Activated naive CD4-positive, alpha-beta T cell treated with anti-CD3 and anti-CD28 coated beads, Interleukin-2, amount 50 U/mL, for 24 hours (primary cell): Measurements from ENCODE around the gene CASP10.
A peak's percentile ranks its signal among the peaks of the same experiment; 100 is the strongest.

ENCODE experiments used
- H3K27ac Mint-ChIP-seq: one replicate; pipeline ENCODE4 v1.8.0; 2021; ENCODE audit warnings: mild to moderate bottlenecking, mixed read lengths
- H3K27me3 Mint-ChIP-seq: one replicate; pipeline ENCODE4 v1.8.0; 2021; ENCODE audit warnings: mixed read lengths
- H3K36me3 Mint-ChIP-seq: one replicate; pipeline ENCODE4 v1.8.0; 2021; ENCODE audit warnings: mixed read lengths
- H3K4me1 Mint-ChIP-seq: one replicate; pipeline ENCODE4 v1.8.0; 2021; ENCODE audit warnings: mixed read lengths
- H3K4me3 Mint-ChIP-seq: one replicate; pipeline ENCODE4 v1.8.0; 2021; ENCODE audit warnings: mild to moderate bottlenecking, mixed read lengths
- H3K9me3 Mint-ChIP-seq: one replicate; pipeline ENCODE4 v1.8.0; 2021; ENCODE audit warnings: mixed read lengths

Gene CASP10

GRCh38 chr2:201203916-201204654, 21.1 kb downstream of the CASP10 start:
- peaks cover 14% of the 10 kb centered on the region for H3K36me3 Mint-ChIP-seq
- H3K27me3 Mint-ChIP-seq: no peaks in the 10 kb centered on the region

GRCh38 chr2:201204655-201205514, 21.9 kb downstream of the CASP10 start:
- no peak overlapping the region for H3K4me3 Mint-ChIP-seq
- H3K4me1 Mint-ChIP-seq: peaks cover 59% of the 10 kb centered on the region
- no peaks in the 10 kb centered on the region for H3K9me3 Mint-ChIP-seq
- peak overlapping the region; percentile 84 for H3K27ac Mint-ChIP-seq
- peaks cover 17% of the 10 kb centered on the region for H3K36me3 Mint-ChIP-seq
- H3K27me3 Mint-ChIP-seq: no peaks in the 10 kb centered on the region

More at GRCh38 chr2:201203916-201204654, 21.1 kb downstream of the CASP10 start:
- H3K4me1 Mint-ChIP-seq: peaks cover 54% of the 10 kb centered on the region
- no peak overlapping the region for H3K4me3 Mint-ChIP-seq
- H3K27ac Mint-ChIP-seq: no peak overlapping the region
- no peaks in the 10 kb centered on the region for H3K9me3 Mint-ChIP-seq

GRCh38 chr2:201205515-201205849, 22.5 kb downstream of the CASP10 start:
- no peaks in the 10 kb centered on the region for H3K9me3 Mint-ChIP-seq
- peaks cover 13% of the 10 kb centered on the region for H3K36me3 Mint-ChIP-seq
- peaks cover 58% of the 10 kb centered on the region for H3K4me1 Mint-ChIP-seq

GRCh38 chr2:201208563-201209252, 25.8 kb downstream of the CASP10 start:
- peaks cover 14% of the 10 kb centered on the region for H3K36me3 Mint-ChIP-seq
- peaks cover 47% of the 10 kb centered on the region for H3K4me1 Mint-ChIP-seq
- H3K4me3 Mint-ChIP-seq: no peak overlapping the region
- no peaks in the 10 kb centered on the region for H3K27me3 Mint-ChIP-seq
- H3K9me3 Mint-ChIP-seq: no peaks in the 10 kb centered on the region
- H3K27ac Mint-ChIP-seq: peak overlapping the region; percentile 23

More at GRCh38 chr2:201205515-201205849, 22.5 kb downstream of the CASP10 start:
- Mint-ChIP-seq H3K27me3 (no peaks in the 10 kb centered on the region), H3K27ac (peak overlapping the region; percentile 84), H3K4me3 (no peak overlapping the region)

GRCh38 chr2:201215963-201216362, 33.0 kb downstream of the CASP10 start:
- H3K9me3 Mint-ChIP-seq: no peaks in the 10 kb centered on the region
- peaks cover 36% of the 10 kb centered on the region for H3K4me1 Mint-ChIP-seq
- H3K4me3 Mint-ChIP-seq: no peak overlapping the region
- no peaks in the 10 kb centered on the region for H3K27me3 Mint-ChIP-seq
- H3K27ac Mint-ChIP-seq: peak overlapping the region; percentile 2
- peaks cover 17% of the 10 kb centered on the region for H3K36me3 Mint-ChIP-seq

- H3K27me3 Mint-ChIP-seq: no peaks in the 10 kb centered on the region
- H3K4me1 Mint-ChIP-seq: peaks cover 45% of the 10 kb centered on the region
- H3K27ac Mint-ChIP-seq: peak overlapping the region; percentile 53
- no peaks in the 10 kb centered on the region for H3K9me3 Mint-ChIP-seq
- H3K36me3 Mint-ChIP-seq: peaks cover 15% of the 10 kb centered on the region
- H3K4me3 Mint-ChIP-seq: no peak overlapping the region
Observed at GRCh38 chr2:201216918-201217317, 34.0 kb downstream of the CASP10 start.

GRCh38 chr2:201218780-201219179, 35.8 kb downstream of the CASP10 start:
- H3K27me3 Mint-ChIP-seq: no peaks in the 10 kb centered on the region
- peak overlapping the region; percentile 48 for H3K27ac Mint-ChIP-seq
- no peak overlapping the region for H3K4me3 Mint-ChIP-seq
- no peaks in the 10 kb centered on the region for H3K9me3 Mint-ChIP-seq
- H3K36me3 Mint-ChIP-seq: peaks cover 15% of the 10 kb centered on the region
- H3K4me1 Mint-ChIP-seq: peaks cover 62% of the 10 kb centered on the region

GRCh38 chr2:201219328-201220096, 36.6 kb downstream of the CASP10 start:
- Mint-ChIP-seq H3K9me3 (no peaks in the 10 kb centered on the region), H3K4me3 (no peak overlapping the region), H3K27me3 (no peaks in the 10 kb centered on the region), H3K4me1 (peaks cover 64% of the 10 kb centered on the region), H3K27ac (peak overlapping the region; percentile 88), H3K36me3 (peaks cover 15% of the 10 kb centered on the region)

GRCh38 chr2:201220102-201220570, 37.2 kb downstream of the CASP10 start:
- no peak overlapping the region for H3K4me3 Mint-ChIP-seq
- no peaks in the 10 kb centered on the region for H3K27me3 Mint-ChIP-seq
- H3K4me1 Mint-ChIP-seq: peaks cover 68% of the 10 kb centered on the region
- peak overlapping the region; percentile 88 for H3K27ac Mint-ChIP-seq
- H3K9me3 Mint-ChIP-seq: no peaks in the 10 kb centered on the region
- H3K36me3 Mint-ChIP-seq: peaks cover 14% of the 10 kb centered on the region

GRCh38 chr2:201223089-201224073, 40.4 kb downstream of the CASP10 start:
- Mint-ChIP-seq H3K4me3 (peak overlapping the region; percentile 6), H3K36me3 (peaks cover 4% of the 10 kb centered on the region), H3K27ac (peak overlapping the region; percentile 80), H3K27me3 (no peaks in the 10 kb centered on the region), H3K9me3 (no peaks in the 10 kb centered on the region), H3K4me1 (peaks cover 71% of the 10 kb centered on the region)

- H3K9me3 Mint-ChIP-seq: no peaks in the 10 kb centered on the region
- peak overlapping the region; percentile 96 for H3K27ac Mint-ChIP-seq
- H3K4me1 Mint-ChIP-seq: peaks cover 64% of the 10 kb centered on the region
- H3K4me3 Mint-ChIP-seq: peak overlapping the region; percentile 66
- no peaks in the 10 kb centered on the region for H3K27me3 Mint-ChIP-seq
- no peaks in the 10 kb centered on the region for H3K36me3 Mint-ChIP-seq
Observed at GRCh38 chr2:201228271-201228911, 45.5 kb downstream of the CASP10 start.

- Mint-ChIP-seq H3K4me1 (peaks cover 60% of the 10 kb centered on the region), H3K27me3 (no peaks in the 10 kb centered on the region), H3K4me3 (peak overlapping the region; percentile 66), H3K9me3 (no peaks in the 10 kb centered on the region), H3K27ac (peak overlapping the region; percentile 96), H3K36me3 (no peaks in the 10 kb centered on the region)
Observed at GRCh38 chr2:201228912-201229290, 46.0 kb downstream of the CASP10 start.

GRCh38 chr2:201231781-201232466, 49.0 kb downstream of the CASP10 start:
- H3K9me3 Mint-ChIP-seq: no peaks in the 10 kb centered on the region
- peak overlapping the region; percentile 89 for H3K27ac Mint-ChIP-seq
- peaks cover 66% of the 10 kb centered on the region for H3K4me1 Mint-ChIP-seq
- no peaks in the 10 kb centered on the region for H3K27me3 Mint-ChIP-seq
- H3K4me3 Mint-ChIP-seq: peak overlapping the region; percentile 93
- H3K36me3 Mint-ChIP-seq: peaks cover 3% of the 10 kb centered on the region
